Dedifferentiated amniotic fluid mesenchymal stem cell (primary cell): Measurements from ENCODE around the gene ZYX.
A peak's percentile ranks its signal among the peaks of the same experiment; 100 is the strongest.

Experiments
- DNase-seq: peaks from one replicate; pipeline ENCODE4 v3.0.0-alpha.2; 2016; ENCODE audit errors: extremely low spot score

The ZYX gene, protein sequence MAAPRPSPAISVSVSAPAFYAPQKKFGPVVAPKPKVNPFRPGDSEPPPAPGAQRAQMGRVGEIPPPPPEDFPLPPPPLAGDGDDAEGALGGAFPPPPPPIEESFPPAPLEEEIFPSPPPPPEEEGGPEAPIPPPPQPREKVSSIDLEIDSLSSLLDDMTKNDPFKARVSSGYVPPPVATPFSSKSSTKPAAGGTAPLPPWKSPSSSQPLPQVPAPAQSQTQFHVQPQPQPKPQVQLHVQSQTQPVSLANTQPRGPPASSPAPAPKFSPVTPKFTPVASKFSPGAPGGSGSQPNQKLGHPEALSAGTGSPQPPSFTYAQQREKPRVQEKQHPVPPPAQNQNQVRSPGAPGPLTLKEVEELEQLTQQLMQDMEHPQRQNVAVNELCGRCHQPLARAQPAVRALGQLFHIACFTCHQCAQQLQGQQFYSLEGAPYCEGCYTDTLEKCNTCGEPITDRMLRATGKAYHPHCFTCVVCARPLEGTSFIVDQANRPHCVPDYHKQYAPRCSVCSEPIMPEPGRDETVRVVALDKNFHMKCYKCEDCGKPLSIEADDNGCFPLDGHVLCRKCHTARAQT

DNA sequence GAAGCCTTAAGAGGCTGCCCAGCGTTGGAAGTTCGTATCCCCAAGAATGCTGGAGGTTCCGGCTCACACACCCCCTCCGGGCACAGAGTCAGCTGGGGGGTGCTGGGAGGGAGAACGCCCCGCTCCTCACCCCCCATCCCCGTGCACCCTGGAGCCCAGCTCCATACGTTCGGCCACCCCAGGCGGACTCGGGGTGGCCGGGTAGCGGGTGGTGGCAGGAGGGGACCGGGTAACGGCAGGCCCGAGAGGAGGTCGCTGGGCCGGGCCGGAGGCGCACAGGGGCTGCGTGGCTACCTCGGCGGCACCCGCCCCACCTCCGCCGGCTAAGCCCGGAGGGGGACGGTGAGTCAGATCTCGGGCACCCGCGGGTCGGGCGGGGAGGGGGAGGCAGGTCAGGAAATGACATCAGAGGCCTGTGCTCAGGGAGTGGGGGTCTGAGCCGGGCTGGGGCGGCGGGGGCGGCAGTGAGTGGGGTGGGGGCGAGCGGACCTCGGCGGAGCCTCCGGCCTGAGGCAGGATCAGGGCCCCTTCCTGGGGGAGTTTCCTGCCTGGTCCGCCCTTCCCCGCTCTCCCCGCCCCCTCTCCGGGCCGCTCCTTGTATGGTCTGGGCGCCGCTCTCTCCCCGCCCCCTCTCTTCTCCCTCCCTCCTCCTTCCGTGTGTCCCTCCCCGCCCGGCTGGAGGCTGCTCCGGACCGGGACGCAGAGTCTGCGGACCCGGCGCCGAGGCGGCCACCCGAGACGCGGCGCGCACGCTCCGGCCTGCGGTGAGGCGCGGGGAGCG is at the start of gene ZYX:
Gene ZYX (plus strand): TSS at position 700 of the 781 bp plus-strand sequence. CDS start 227 bp downstream, outside the sequence.
- DNase-seq: peak; percentile 92

DNA sequence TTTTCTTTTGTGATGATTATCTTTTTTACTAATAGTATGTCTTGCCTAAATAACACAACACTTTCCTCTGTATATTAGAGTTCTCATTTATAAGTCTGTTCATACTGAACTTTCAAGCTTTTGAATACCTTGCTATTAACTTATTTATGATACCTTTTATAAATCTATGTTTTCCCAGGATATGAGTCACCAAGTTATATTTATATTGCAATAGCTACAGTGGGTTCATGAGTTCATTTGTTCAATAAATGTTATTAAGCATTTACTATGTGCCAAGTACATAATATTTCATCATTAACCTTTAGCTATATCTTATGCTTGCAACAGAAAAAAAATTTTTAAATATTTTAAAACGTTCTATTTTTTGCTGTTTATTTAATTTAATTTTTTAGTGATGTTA is 46.9 kb upstream of the ZYX start:
- no peak for DNase-seq

DNA sequence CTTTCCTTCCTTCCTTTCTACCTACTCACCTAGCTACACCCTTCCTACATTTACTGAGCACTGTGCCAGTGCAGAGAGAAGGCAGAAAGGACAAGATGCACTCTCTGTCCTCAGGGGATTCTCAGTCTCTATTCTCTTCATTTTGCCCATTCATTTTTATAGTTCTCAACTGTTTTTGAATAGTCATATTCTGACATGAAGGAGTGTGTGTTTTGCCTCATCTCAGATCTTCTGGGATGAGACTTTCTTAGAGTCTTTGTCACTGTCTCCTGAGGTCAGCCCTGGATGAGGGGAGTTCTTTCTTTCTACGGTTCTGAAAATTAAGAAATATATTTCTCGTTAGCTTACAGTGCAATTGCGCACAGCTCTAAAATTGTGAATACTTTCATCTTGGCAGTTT is 43.9 kb upstream of the ZYX start:
- no peak for DNase-seq

DNA sequence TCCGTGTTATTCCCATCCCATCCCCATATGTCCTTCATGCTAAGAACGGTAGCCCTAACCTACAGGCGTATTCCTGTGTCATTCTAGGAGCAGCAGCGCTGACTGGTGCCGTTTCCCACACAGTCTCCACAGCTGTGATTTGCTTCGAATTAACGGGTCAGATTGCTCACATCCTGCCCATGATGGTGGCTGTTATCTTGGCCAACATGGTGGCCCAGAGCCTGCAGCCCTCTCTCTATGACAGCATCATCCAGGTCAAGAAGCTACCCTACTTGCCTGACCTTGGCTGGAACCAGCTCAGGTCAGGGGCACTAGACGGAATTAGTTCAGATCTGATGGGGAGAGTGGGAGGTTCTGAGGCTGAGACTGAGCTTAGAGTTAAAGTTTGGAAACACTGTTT is 39.3 kb upstream of the ZYX start:
- DNase-seq: no peak

DNA sequence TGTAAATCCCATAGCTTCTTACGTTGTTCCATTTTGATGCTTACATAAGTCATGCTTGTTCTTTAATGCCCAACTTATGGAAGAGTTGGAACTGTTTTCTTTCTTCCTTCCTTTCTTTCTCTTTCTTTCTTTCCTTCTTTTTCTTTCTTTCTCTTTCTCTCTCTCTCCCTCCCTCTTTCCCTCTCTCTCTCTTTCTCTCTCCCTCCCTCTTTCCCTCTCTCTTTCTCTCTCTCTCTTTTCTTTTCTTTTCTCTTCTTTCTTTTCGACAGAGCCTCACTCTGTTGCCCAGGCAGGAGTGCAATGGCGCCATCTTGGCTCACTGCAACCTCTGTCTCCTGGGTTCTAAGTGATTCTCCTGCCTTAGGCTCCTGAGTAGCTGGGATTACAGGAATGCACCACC is 37.5 kb upstream of the ZYX start:
- no peak for DNase-seq

DNA sequence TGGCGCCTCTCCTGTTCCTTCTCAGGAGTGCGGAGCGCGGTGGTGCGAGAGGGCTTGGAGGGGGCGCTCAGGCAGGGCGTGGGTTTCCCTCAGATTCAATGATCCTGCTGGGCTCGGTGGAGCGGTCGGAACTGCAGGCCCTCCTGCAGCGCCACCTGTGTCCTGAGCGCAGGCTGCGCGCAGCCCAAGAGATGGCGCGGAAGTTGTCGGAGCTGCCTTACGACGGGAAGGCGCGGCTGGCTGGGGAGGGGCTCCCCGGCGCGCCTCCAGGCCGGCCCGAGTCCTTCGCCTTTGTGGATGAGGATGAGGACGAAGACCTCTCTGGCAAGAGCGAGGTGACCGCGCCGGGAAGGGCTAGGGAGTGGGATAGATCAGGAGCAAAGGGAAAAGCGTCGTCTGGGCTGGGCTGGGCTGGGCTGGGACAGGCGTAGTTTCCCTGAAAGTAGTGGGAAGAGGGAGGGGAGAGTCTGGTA is 35.7 kb upstream of the ZYX start:
- DNase-seq: no peak

DNA sequence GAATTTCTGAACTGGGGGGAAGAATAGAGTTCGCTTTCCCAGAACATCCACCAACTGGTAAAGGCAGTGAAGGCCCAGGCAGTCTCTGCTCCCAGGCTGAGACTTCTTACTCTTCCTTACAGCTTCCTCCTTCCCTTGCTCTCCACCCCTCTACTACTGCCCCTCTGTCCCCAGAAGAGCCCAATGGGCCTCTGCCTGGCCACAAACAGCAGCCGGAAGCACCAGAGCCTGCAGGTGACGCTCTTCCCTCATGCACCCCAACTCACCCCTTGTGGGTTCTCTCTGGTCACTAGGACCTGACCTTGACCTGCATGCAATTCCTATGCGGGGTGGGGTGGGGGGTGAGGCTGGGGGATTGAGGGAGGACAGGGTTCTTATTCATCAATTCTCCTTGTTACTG is 35.1 kb upstream of the ZYX start:
- no peak for DNase-seq

DNA sequence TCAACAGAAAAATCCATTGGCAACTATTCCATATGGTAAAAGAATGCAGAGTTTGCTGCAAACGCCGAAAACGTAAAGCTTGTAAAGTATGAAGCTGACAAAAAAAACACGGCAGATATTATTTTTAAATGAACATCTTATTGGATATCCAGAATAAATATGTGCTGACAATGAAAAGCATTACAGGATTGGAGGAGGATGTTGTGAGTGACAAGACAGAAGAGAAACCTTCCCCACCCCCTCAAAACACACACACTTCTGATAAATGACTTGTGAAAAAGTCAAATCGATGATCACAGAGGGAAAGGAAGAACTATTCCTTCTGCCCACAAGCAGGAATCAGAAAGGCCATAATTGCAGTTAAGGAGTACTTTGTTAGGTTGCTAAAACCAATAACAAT is 33.2 kb upstream of the ZYX start:
- no peak for DNase-seq

DNA sequence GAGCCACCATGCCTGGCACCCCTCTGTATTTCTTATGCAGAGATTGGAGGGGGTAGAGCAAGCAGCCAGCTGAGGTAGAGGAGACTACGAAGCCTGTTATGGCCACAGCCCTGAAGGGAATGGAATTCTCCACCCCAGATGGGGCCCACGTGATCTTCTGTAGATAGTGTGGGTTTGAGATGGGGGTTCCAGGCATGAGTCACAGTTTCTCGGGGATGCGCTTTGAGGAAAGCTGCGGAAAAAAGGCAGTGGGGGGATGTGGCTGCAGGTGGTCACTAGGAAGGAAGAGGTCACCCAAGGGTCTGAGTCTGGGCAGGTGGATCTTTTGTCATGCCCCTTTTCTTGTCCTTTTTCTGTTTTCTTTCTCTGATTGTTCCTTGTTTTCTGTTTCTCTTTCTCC is 30.1 kb upstream of the ZYX start:
- DNase-seq: no peak

DNA sequence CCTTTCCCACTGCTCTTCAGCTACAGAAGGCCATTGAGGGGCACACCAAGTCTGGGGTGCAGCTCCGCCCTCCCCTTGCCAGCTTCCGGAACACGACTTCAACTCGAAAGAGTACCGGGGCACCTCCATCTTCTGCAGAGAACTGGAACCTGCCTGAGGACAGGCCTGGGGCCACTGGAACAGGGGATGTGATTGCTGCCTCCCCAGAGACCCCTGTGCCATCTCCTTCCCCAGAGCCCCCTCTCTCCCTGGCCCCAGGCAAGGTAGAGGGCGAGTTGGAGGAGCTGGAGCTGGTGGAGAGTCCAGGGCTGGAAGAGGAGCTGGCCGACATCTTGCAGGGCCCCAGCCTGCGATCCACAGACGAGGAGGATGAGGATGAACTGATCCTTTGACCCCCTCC is 29.6 kb upstream of the ZYX start:
- DNase-seq: no peak

DNA sequence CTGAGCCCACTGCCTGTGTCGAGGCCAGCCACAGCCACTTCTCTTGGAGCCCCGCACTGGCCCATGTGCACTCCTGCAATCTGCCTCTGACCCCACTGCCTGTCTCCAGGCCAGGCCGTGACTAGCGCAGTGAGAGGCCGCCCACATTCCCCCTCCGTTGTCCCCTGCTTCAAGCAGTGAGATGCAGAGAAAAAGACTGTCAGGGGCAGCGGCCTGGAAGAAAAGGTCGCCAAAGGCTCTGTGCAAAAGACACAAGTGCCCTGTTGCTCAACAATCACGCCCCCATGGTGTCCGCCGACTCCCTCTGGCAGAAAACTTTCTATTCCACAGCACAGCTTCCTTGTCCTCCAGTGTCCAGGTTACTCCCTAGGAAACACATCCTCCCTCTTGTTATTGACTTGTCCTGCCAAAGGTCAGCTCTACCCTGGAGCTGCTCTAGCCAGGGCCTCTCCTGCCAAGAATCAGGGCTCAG is 28.6 kb upstream of the ZYX start:
- DNase-seq: no peak

DNA sequence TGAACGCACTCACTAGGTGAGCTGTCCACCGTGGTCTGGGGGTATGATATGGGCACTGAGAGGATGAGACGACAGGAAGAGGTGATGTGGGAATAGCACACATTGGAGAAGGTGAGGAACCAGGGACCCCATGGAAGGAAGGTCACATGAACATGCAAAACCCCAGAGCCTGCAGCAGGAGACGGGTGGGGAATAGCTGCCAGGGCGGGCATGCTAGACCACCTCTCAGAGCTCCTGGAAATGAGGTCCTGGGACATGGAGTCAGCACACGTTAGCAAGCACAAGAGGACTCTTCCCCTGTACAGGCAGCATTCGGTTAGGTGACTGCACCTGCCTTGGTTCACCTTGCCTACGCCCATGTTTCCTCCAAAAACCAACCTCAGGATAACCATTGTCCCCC is 26.8 kb upstream of the ZYX start:
- DNase-seq: no peak

DNA sequence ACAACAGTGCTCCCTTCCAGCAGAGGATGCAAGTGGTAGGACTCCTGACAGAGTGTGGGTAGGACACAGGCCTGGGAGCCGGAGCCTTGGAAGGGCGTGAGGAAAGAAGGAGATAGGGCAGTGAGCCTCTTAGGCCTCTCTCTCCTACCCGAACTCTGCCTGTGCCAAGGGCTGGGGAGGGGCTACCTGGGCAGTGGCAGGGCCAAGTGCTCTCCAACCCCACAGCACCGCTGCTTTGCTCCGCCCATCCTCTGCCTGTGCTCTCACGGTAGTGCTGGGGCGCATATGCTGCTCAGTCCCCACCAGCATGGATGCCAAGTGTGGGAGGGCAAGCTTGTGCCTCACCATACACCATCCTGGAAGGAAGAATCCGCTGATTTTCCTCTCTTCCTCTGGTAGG is 26.2 kb upstream of the ZYX start:
- DNase-seq: no peak

DNA sequence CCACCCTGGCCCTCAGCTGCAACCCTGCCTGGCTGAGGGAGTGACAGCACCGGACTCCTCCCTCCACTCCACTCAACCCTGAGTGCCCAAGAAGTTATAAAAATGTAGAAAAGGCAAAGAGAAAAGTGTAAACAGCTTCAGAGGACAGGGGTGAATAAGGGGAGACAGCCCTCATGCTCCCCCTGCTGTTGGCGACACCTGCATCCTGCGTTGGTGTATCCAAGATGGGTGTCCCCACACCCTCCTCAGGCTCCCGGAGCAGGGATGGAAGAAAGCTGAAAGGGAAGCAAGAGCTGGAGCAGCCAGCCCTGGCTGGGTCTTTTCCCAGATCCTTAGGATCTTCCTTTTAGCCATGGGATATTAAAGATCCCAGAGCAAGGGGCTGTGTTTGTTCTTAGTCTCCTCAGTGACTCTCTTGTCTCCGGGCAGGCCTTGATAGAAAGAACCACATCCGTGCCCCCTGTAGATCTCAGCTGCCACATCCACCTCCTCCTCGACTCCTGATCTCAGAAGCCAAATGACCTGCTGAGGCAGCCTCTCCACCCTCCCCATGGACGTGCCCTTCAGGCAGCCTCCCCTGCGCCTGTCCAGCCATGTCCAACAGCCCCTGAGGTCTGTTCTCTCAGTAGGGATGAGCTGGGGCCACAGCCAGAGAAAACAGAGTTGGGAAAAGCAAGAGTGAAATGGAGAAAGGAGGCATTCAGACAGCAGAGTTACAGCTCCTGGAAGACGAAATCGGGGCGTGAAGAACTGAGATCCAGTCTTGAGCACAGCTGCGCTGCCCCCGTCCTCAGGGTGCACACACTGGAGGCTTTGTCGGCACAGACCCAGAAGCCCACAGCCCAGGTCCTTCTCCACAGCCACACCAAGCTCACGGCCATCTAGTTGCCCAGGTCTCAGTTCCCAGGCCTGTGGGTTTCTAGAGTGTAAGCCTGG is 25.4 kb upstream of the ZYX start:
- DNase-seq: no peak

DNA sequence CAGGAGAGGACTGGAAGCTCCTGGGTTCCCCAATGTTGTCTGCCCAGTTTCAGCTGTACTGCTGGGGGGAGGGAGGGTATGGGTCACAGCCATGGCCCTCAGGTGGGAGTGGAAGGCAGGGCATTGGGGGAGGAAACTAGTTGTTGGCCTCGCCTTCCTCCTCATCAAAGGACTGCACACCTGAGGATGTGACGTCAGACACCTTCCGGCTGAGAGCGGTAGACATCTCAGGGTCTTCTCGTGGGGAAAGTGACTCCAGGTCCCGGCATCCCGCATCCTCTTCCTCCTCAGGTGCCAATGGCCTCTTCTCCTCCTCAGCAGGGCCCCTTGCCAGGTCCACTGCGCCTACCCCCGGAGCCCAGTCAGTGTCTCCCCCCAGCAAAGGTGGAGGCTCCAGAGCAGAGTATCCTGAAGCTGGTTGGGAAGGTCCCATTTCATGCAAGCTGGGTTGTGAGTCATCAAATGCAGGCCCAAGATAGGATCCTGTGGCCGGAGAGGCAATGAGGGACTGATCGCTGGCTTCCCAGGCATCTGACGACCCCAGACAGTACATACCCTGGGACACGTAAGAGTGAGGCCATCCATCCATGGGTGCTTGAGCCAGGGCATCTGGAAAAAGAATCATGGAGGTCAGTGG is 24.6 kb upstream of the ZYX start:
- DNase-seq: no peak

DNA sequence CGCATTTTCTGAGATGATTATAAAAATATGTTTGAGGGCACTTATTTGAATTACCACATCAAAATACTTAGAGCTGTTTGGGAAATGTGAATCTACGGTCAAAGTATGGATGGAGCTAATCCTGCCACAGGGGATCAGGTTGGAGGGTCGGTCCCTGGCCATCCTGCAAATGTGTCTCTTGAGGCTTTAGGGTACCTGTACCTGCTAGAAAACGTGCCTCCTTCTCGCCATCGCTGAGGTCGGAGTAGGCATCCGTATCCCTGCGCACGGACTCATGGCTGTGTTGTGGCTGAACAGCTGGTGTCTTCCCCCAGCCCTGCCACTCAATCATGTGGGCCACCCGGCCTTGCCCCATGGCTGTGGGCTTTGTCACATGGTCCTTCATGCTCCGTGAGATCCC is 22.5 kb upstream of the ZYX start:
- DNase-seq: no peak

DNA sequence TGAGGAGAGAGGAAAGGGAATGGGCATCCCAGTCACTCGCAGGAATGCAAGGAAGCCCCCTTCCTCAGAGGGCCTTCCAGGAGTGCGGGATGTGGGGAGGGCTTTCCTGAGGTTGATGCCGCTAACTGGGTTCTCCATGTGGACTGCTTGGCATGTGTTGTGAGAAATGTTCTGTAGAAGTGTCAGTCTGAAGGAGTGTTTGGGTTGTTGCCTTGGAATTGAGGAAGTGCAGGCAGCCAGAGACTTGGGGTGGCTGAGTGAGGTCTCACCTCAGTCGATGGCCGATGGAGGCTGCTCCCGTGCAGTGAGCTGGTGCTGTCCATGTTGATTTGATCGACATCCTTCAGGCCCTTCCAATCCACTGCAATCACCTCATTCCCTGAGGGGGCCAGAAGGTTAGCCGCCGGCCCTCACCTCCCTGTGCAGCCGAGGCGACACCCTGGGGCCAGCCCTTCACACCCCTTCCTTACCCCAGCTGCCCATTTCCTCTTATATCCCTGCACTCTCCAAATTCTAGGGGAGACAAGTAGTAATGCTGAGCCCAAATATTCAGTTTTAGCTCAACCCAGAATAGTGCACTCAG is 21.3 kb upstream of the ZYX start:
- DNase-seq: no peak

DNA sequence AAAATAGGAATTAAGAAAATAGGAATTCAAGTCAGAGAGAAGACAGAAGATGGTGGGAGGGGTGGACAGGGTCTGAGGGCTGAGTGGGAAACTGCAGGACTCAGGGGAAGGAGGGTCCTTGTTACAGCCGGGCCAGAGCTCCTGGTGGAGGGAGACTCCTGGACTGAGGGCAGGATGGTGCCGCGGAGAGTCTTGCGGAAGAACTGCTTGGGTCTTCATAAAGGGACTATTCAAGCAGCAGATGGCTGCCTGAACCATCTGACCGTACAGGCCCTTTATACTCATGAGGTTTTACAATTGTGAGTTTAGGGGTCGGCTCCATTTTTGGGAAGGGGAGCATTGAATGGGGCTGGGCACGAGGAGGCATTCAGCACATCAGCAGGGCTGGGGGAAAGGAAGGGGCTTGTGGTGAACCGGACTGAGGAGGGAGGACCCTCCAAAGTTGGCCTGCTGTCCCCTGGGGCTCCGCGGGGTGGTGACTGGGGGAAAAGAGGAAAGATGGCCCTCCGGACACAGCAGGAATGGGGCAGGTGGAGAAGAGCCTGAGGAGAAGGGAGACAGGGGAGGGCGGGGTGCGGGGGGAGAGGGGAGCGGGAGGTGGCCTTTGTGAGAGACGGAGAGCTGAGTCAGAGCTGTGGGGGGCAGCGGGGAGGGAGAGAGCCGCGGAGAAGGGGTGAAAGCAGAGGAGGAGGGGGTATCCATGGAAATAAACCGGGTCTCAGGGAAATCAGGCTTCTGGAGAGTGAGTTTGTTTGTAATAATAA is 20.2 kb upstream of the ZYX start:
- DNase-seq: no peak

DNA sequence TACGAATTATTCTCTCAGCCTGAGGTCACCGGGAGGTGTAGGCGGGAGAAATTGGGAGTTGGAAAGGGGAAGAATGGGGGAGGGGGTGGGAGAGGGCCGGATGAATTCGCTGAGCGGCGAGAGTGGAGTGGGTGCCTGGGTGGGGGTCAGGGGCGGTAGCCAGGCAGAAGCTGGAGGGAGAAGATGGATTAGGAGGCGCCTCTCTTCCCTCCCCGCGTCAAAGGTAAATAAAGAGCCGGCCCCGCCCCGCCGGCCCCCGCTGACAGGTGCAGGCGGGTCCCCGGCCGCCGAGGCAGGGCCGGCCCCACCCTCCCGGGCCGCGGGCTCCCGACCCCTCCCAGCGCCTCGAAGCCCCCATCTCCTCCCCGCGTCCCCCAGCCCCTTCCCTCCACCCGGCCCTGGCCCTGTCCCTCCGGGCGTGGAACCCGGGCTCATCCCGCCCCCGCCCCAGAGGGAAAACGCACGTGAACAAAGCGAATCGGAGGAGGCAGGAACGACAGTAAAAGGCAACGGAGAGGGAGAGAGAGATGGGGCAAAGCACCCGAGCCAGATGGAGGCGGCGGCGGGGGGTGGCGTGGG is 19.5 kb upstream of the ZYX start:
- DNase-seq: no peak
